AG08395 (cell line): ENCODE measurements around the gene VWA1.
A peak's percentile ranks its signal among the peaks of the same experiment; 100 is the strongest.
"Not testable (repeated sequence)": the region's sequence is repeated elsewhere in the genome, so short reads cannot be mapped to it uniquely, and the experiment has no call there.

Source experiments
- DNase-seq: peaks from one replicate; pipeline ENCODE4 v3.0.0; 2012; ENCODE audit warnings: mixed read lengths, low spot score

VWA1 gene

GRCh38 chr1:1437033-1437903, 1.8 kb downstream of the VWA1 start:
- peak; percentile 6 for DNase-seq

DNA sequence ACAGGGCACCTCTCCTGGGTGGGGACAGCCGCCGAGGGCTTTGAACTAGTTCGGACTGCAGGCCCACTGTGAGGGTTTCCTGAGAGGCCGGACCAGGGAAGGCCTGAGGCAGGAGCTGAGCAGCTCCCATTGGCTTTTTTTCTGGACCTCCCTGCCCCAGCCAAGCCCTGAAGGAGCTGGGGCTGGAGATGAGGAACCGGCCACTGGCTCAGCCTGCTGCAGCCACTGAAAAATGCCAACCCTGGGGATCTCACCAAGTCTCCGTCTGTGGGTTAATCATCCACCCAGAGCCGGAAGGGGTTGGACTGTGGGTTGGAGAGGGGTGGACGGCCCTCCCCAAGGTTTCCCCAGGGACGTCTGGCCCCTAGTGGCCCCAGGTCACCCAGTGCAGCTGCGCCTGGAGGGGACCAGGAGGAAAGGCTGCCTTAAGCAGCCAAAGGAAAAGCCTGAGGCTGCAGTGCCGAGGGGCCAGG, 2.5 kb downstream of the VWA1 start:
- peak; percentile 5 for DNase-seq

- peak; percentile 2 for DNase-seq
Measured at GRCh38 chr1:1438531-1439381, 3.3 kb downstream of the VWA1 start.

- DNase-seq: no peak
Measured at GRCh38 chr1:1439546-1440261, 4.2 kb downstream of the VWA1 start.

DNA sequence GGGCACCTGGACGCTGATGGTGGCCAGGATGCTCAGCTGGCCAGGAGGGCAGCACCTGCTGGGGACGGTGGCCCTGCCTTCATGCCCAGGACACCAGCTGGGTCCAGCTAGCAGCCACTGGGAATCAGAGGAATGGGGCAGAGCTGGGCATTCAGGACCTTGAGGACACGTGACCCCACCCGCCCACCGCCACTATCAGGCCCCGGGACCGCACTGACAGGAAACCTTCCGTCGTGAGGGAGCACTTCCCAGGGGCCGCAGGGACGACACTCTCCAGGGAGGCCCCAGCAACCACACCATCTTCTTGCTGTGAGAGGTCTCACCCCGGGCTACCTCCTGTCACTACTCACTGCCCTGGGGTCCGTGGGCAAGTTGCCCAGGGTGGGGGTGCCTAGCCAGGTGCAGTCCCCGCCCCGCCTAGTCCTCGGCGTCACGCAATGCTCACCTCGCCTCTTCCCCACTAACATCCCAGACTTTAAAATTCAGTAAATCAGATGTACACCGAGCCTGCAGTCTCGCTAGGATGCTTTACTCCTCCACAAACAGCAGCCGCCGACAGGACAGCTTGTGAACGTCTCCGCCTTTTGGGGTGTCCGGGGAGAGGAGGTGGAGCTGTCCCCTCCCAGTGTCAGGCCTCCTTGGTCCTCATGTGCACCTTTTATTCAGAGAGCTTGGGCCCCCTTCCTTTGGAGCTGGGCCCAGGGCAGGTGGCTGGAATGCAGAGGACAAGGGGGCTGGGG, 4.9 kb downstream of the VWA1 start:
- no peak for DNase-seq

- DNase-seq: peak; percentile 83
Measured at GRCh38 chr1:1441002-1441888, 5.8 kb downstream of the VWA1 start.

DNA sequence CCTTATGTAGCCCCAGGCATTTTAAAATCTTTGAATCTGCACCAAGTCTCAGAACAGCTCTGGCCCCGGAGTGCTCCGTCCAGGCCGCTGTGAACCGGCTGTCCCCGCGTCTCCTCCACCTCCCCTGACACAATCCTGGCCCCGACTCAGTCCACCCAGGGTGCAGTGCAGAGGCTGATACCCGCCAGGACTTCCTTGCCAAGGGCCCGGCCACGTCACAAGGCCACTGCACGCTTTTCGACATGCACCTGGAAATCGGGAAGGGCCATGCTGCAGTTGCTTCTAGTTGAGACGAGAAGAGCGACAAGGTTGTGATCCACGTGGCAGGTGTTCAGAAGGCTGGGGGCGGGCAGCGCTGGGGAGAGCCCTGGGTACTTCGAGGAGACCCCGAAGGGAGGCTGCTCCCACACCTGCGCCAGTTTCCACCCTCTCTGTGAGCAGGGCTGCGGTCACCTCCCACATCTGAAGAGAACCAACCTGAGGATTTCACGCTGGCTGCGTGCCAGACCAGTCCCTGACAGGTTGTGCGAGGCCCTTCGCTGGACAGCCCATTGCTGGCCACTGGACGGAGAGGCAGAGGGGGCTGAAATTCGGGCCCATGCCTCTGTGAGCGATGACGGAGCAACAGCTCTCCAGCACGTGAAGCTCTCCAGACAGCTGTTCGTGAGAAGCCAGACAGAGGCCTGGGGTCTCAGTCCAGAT, 6.7 kb downstream of the VWA1 start:
- DNase-seq: peak; percentile 1

- not testable (repeated sequence) for DNase-seq
Measured at GRCh38 chr1:1446631-1447030, 11.1 kb downstream of the VWA1 start.

GRCh38 chr1:1449099-1449739, 13.7 kb downstream of the VWA1 start, which contains the start of gene ATAD3C:
ATAD3C (plus strand) TSS chr1:1449689; CDS start chr1:1450684, 995 bp downstream.
- DNase-seq: no peak

- DNase-seq: not testable (repeated sequence)
Measured at GRCh38 chr1:1450616-1451015, 15.1 kb downstream of the VWA1 start.

DNA sequence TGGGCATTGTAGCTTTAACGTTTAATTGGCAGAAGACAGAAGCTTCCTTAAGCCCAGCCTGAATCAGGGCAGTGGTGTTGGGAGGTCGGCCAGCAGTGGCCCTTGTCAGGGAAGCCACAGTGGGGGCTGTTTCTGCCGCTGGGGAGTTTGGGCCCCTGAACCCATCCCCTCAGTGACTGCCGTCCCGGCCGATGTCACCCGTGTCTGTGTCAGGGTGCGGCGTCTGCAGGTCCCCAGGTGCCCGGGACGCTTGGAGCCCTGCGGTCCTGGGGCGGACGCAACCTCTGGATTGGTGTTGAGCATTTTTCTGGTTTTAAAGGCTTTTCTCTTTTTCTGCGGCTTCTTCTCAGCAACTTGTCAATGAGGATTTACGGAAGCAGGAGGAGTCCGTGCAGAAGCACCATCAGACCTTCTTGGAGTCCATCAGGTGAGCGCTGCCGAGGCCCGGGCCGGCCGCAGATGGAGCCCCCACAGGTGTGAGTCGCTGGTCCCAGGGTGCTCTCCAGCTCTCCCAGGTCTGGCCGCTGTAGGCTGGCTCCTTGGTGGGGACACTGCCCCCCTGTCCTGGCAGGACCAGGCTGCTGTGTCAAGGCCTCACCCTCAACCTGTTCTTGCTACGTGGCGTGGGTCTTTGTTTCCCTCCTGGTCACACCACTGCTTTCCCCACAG, 16.3 kb downstream of the VWA1 start:
- no peak for DNase-seq

GRCh38 chr1:1452365-1452739, 16.9 kb downstream of the VWA1 start:
- not testable (repeated sequence) for DNase-seq

DNA sequence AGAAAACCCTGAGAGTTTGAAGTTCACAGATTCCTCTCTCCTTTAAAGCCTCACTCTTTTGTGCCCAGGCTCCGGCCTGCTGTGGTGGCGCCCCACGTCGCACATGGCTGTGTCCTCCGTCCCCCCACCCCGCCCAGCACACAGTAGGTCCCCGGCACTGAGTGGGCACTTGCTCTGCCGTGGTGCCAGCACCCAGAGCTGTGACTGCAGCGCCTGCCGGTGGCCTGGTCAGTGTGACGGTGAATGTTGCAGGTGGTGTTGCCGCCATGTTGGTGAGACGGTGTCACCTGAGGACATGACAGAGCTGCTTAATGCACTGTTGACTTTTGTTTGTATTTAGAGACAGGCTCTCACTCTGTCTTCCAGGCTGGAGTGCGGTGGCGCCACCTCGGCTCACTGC, 17.4 kb downstream of the VWA1 start:
- no peak for DNase-seq

GRCh38 chr1:1454286-1455056, 19.0 kb downstream of the VWA1 start:
- DNase-seq: not testable (repeated sequence)

DNA sequence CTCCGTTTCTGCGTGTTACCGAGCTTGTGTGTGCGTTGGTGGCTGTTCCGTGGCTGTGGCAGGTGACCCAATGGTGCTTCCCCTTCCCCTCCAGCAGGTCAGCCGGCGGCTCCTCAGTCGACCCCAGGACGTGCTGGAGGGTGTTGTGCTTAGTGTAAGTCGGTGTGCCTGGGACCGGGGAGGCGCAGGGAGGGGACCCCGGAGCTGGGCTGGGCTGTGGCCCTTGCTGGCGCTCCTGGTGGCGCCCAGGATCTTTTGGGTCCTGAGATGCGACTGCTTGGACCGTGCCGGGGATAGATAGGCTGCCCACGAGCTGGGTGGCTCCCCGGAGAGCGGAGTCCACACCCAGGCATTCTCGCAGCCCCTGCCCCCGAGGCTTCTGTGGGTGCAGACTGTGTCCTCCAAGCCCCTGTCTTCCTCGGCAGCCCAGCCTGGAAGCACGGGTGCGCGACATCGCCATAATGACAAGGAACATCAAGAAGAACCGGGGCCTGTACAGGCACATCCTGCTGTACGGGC, 19.9 kb downstream of the VWA1 start:
- no peak for DNase-seq

- not testable (repeated sequence) for DNase-seq
Measured at GRCh38 chr1:1455934-1456333, 20.4 kb downstream of the VWA1 start.

- DNase-seq: not testable (repeated sequence)
Measured at GRCh38 chr1:1456683-1457255, 21.3 kb downstream of the VWA1 start.
